Peyer's patch (tissue), 4 donors: ENCODE data around the gene MRPS35.

Experiments
- POLR2A ChIP-seq, 2 donors: fragments of 450-650 bp; IDR thresholded peaks; one replicate each; pipeline ENCODE4 v1.5.1; 2017; ENCODE audit warnings: antibody characterized with exemption in 2 of 2, mild to moderate bottlenecking in 2 of 2, moderate library complexity in 2 of 2
- TF ChIP-seq, protein P1 (sequence below), 6 experiments: fragments of 450-650 bp in 4 of 6; fragments of 200-600 bp in 2 of 6; sonication (generic) in 1 of 6; IDR thresholded peaks; one replicate each; pipeline ENCODE4 v1.5.1; 2017 to 2019; ENCODE audit warnings: antibody characterized with exemption in 6 of 6, mild to moderate bottlenecking in 3 of 6, moderate library complexity in 1 of 6

DNA sequence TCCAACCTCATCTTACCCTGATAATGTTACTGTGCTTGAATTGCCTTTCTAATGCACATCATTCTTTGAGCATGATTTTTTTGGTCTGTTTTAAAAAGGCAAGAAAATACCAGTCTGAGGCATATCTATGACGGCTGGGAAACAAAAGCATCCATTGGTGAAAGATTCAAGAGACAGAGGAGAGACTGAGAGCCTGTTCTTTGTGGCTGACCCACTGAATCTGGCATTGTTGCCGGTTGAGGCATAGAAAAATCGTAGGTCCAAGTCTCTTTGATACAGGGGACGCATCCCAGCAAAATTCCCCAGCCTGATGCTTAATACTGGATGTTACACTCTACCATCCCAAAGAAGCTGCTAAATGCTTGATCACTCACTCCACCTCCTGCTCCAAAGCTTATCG lies 66.5 kb downstream of the MRPS35 start:
- no peak for TF ChIP-seq POLR2A (IDR thresholded peaks at IDR 0.05)
- TF ChIP-seq, protein P1, sequence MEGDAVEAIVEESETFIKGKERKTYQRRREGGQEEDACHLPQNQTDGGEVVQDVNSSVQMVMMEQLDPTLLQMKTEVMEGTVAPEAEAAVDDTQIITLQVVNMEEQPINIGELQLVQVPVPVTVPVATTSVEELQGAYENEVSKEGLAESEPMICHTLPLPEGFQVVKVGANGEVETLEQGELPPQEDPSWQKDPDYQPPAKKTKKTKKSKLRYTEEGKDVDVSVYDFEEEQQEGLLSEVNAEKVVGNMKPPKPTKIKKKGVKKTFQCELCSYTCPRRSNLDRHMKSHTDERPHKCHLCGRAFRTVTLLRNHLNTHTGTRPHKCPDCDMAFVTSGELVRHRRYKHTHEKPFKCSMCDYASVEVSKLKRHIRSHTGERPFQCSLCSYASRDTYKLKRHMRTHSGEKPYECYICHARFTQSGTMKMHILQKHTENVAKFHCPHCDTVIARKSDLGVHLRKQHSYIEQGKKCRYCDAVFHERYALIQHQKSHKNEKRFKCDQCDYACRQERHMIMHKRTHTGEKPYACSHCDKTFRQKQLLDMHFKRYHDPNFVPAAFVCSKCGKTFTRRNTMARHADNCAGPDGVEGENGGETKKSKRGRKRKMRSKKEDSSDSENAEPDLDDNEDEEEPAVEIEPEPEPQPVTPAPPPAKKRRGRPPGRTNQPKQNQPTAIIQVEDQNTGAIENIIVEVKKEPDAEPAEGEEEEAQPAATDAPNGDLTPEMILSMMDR (IDR thresholded peaks at IDR 0.05), result no peak
